Colonic mucosa (tissue), 4 donors: Measurements from ENCODE around the gene CDH16. TPM values are rescaled to one million over a fixed set of nuclear protein-coding genes. Genes with fewer than 3 reads are reported as not detected.

Experiments used
- DNase-seq: peaks from one replicate; pipeline ENCODE4 v3.0.0-alpha.2; 2020
- H3K27ac ChIP-seq: fragments of 200-600 bp; one replicate; pipeline ENCODE4 v1.8.0; 2021
- H3K27me3 ChIP-seq: fragments of 200-600 bp; one replicate; pipeline ENCODE4 v1.8.0; 2021
- H3K36me3 ChIP-seq: fragments of 200-600 bp; one replicate; pipeline ENCODE4 v1.8.0; 2021
- H3K4me1 ChIP-seq: fragments of 200-600 bp; one replicate; pipeline ENCODE4 v1.8.0; 2021; ENCODE audit warnings: mild to moderate bottlenecking
- H3K4me3 ChIP-seq: fragments of 200-600 bp; one replicate; pipeline ENCODE4 v1.8.0; 2021
- H3K9ac ChIP-seq, 2 donors: one replicate each; pipeline ENCODE4 v1.7.0; 2013; ENCODE audit warnings: control low read depth in 2 of 2, low read depth in 2 of 2, low read length in 2 of 2
- H3K9me3 ChIP-seq: fragments of 200-600 bp; one replicate; pipeline ENCODE4 v1.8.0; 2021
- intact Hi-C: fragments of 100-400 bp; cut with DNase I; formaldehyde crosslinking; loops from one replicate; pipeline ENCODE4 v1.14.1; 2022
- total RNA-seq, 2 donors: library from RNA; stranded (reverse); fragmentation: NEBNext Ultra II Directional in 1 of 2; extraction: Animal tissue kit (Norgen Biotek cat#: 25700) in 1 of 2; gene quantifications; one replicate each; pipeline ENCODE4 v1.2.1, GENCODE V29; 2021
- TF ChIP-seq, protein P1 (sequence below): fragments of 200-600 bp; IDR thresholded peaks from one replicate; pipeline ENCODE4 v1.8.0; 2022; ENCODE audit warnings: antibody characterized with exemption, mild to moderate bottlenecking
- donor health status: healthy.
- donor health status: DM: no; HTN: no; CAD: no.
- donor health status: DM: no; HTN: no; CAD: no.

CDH16 gene
- total RNA-seq, 2 donors from 2014 or later = 0.72 to 1.8 TPM

GRCh38 chr16:66915041-66915440, 3.6 kb downstream of the CDH16 start:
- no peak overlapping the region for H3K4me3 ChIP-seq
- H3K9me3 ChIP-seq = no peaks in the 10 kb centered on the region
- no peak for DNase-seq
- H3K27ac ChIP-seq = no peak overlapping the region
- TF ChIP-seq, protein P1, sequence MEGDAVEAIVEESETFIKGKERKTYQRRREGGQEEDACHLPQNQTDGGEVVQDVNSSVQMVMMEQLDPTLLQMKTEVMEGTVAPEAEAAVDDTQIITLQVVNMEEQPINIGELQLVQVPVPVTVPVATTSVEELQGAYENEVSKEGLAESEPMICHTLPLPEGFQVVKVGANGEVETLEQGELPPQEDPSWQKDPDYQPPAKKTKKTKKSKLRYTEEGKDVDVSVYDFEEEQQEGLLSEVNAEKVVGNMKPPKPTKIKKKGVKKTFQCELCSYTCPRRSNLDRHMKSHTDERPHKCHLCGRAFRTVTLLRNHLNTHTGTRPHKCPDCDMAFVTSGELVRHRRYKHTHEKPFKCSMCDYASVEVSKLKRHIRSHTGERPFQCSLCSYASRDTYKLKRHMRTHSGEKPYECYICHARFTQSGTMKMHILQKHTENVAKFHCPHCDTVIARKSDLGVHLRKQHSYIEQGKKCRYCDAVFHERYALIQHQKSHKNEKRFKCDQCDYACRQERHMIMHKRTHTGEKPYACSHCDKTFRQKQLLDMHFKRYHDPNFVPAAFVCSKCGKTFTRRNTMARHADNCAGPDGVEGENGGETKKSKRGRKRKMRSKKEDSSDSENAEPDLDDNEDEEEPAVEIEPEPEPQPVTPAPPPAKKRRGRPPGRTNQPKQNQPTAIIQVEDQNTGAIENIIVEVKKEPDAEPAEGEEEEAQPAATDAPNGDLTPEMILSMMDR = no peak
- no peaks in the 10 kb centered on the region for H3K27me3 ChIP-seq
- intact Hi-C loops = no loop called here
- H3K4me1 ChIP-seq = no peaks in the 10 kb centered on the region
- H3K9ac ChIP-seq = no peak overlapping the region
- H3K36me3 ChIP-seq = no peaks in the 10 kb centered on the region

- no peaks in the 10 kb centered on the region for H3K27me3 ChIP-seq
- no peak for DNase-seq
- no peak overlapping the region for H3K4me3 ChIP-seq
- no peaks in the 10 kb centered on the region for H3K9me3 ChIP-seq
- no peaks in the 10 kb centered on the region for H3K36me3 ChIP-seq
- intact Hi-C loops = no loop called here
- H3K4me1 ChIP-seq = no peaks in the 10 kb centered on the region
- no peak overlapping the region for H3K9ac ChIP-seq
- no peak overlapping the region for H3K27ac ChIP-seq
- TF ChIP-seq, protein P1 = no peak
Measured at GRCh38 chr16:66914541-66914940, 4.1 kb downstream of the CDH16 start.

GRCh38 chr16:66913711-66914110, 5.0 kb downstream of the CDH16 start:
- TF ChIP-seq, protein P1 = no peak
- H3K36me3 ChIP-seq = no peaks in the 10 kb centered on the region
- DNase-seq = no peak
- H3K9me3 ChIP-seq = no peaks in the 10 kb centered on the region
- no peak overlapping the region for H3K4me3 ChIP-seq
- H3K9ac ChIP-seq = no peak overlapping the region
- no peaks in the 10 kb centered on the region for H3K4me1 ChIP-seq
- no peaks in the 10 kb centered on the region for H3K27me3 ChIP-seq
- intact Hi-C loops = no loop called here
- H3K27ac ChIP-seq = no peak overlapping the region

GRCh38 chr16:66913081-66913480, 5.6 kb downstream of the CDH16 start:
- Histone ChIP-seq H3K9me3 (no peaks in the 10 kb centered on the region), H3K4me1 (no peaks in the 10 kb centered on the region), H3K4me3 (no peak overlapping the region), H3K27ac (no peak overlapping the region), H3K36me3 (no peaks in the 10 kb centered on the region), H3K27me3 (no peaks in the 10 kb centered on the region), H3K9ac (no peak overlapping the region)
- DNase-seq = no peak
- intact Hi-C loops = no loop called here
- TF ChIP-seq, protein P1 = no peak

GRCh38 chr16:66911801-66912200, 6.9 kb downstream of the CDH16 start:
- H3K4me3 ChIP-seq = no peak overlapping the region
- H3K9ac ChIP-seq = no peak overlapping the region
- H3K36me3 ChIP-seq = no peaks in the 10 kb centered on the region
- H3K4me1 ChIP-seq = no peaks in the 10 kb centered on the region
- no peaks in the 10 kb centered on the region for H3K9me3 ChIP-seq
- no peaks in the 10 kb centered on the region for H3K27me3 ChIP-seq
- intact Hi-C loops = no loop called here
- TF ChIP-seq, protein P1 = no peak
- H3K27ac ChIP-seq = no peak overlapping the region
- DNase-seq = no peak

GRCh38 chr16:66911112-66911511, 7.6 kb downstream of the CDH16 start:
- intact Hi-C loops = no loop called here
- Histone ChIP-seq H3K9me3 (no peaks in the 10 kb centered on the region), H3K27ac (no peak overlapping the region), H3K4me3 (no peak overlapping the region), H3K36me3 (no peaks in the 10 kb centered on the region), H3K9ac (no peak overlapping the region), H3K27me3 (no peaks in the 10 kb centered on the region), H3K4me1 (no peaks in the 10 kb centered on the region)
- TF ChIP-seq, protein P1 = no peak
- no peak for DNase-seq
